Stimulated activated naive CD8-positive, alpha-beta T cell treated with anti-CD3 and anti-CD28 coated beads, Interleukin-15, Interleukin-2, amounts not matched to agents 100 U/mL and 50 U/mL, for 24 hours (primary cell): ENCODE results near the gene PALD1.
A peak's percentile ranks its signal among the peaks of the same experiment; 100 is the strongest.
"Not testable (repeated sequence)": the region's sequence is repeated elsewhere in the genome, so short reads cannot be mapped to it uniquely, and the experiment has no call there.

ENCODE experiments used
- ATAC-seq: fragments of 150-1000 bp; cut with Tn5 transposase; one replicate; pipeline ENCODE4 v1.10.0; 2021
- DNase-seq: peaks from one replicate; pipeline ENCODE4 v3.0.0; 2021

PALD1 gene

DNA sequence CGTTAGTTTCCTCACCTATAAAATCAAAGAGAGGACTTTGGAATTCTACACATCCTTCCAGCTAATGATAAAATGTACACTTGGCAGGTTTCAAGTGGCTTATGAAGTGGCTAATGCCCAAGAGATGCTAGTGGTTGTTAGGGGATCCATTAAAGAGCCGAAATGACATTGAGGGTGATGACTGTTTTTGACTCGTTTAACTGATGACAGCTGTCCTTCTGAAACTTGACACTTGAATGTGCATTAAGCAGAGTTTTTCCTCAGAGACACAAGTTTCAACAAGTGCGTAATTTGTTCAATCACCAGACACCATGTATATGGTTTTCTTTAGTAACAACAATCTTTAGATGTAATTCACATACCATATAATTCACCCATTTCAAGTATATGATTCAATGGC is 125.5 kb downstream of the PALD1 start:
- DNase-seq (no peak), ATAC-seq (no peak)

DNA sequence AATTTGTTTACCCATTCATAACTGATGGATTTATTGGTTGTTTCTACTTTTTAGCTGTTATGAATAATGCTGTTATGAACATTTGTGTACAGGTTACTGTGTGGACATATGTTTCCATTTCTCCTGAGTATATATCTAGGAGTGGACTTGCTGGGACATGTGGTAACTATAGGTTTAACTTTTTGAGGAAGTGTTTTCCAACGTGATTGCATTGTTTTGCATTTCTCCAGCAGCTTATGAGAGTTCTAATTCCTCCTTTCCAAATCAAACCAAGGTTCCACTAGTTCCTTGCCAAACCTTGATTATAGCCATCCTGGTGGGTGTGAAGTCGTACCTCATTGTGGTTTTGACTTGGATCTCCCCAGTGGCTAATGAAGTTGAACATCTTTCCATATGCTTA is 126.6 kb downstream of the PALD1 start:
- ATAC-seq, result no peak
- no peak for DNase-seq

DNA sequence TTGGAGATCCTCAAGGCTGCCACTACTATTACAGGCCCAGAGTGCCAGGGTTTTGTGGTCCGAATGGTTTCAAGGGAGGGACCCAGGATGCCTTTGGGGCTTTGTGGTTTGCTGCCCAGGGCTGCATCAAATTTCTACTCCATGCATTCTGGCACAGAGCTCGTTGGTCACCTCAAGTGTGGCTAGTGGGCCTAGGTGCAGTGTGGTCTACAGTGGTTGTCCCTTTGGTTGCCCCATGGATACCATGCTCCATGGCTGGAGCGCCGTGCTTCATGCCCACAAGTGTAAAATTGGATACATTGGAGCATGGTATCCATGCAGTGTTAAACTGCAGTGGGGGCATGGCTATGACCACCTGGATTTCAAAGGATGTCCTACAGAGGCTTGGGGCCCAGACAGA is 129.4 kb downstream of the PALD1 start:
- ATAC-seq, result no peak
- DNase-seq, result no peak

DNA sequence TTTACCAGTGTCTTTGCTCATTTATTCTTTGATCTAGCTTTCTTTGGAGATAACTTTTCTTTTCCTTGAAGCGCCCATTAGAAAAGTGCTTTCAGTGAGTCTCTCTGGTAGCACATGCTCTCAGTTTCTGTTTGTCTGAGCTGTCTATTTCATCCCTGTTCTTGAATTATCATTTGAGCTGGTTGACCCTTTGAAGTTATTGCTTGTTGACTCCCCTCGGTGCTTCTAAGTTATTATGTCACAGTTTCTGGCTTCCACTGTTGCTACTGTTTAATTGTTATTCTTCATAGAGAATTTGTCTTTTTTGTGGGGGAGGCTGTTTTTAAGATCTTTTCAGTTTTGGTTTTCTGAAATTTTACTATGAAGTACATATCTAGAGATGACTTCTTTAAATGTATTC is 135.4 kb downstream of the PALD1 start:
- ATAC-seq (no peak), DNase-seq (no peak)

DNA sequence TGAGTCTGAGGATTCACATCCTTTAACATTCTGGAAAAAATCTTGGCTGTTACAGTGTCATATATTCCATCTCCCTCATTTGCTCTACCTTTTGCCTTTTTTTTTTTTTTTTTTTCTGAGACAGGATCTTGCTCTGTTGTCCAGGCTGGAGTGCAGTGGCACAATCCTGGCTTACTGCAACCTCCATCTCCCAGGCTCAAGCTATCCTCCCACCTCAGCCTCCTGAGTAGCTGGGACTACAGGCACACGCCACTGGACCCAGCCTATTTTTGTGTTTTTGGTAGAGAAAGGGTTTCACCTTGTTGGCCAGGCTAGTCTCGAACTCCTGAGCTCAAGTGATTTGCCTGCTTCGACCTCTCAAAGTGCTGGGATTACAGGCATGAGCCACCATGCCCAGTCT is 135.8 kb downstream of the PALD1 start:
- not testable (repeated sequence) for ATAC-seq, DNase-seq

DNA sequence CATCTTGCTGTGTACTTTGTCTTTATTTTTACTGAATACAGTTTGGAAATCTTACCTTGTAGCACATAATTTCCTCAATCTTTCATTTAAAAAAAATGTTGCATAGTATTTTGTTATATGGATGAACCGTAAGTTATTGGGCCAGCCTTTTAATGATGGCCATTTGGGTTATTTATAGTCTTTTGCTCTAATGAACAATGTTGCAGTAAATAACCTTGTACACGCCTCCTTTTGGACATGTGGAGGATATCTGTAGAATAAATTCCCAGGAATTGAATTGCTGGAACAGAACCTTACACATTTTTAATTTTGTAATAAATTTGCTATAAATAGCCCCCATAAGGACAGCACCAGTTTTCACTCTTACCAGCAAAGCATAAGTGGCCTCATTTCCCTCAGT is 136.6 kb downstream of the PALD1 start:
- ATAC-seq (no peak), DNase-seq (no peak)

DNA sequence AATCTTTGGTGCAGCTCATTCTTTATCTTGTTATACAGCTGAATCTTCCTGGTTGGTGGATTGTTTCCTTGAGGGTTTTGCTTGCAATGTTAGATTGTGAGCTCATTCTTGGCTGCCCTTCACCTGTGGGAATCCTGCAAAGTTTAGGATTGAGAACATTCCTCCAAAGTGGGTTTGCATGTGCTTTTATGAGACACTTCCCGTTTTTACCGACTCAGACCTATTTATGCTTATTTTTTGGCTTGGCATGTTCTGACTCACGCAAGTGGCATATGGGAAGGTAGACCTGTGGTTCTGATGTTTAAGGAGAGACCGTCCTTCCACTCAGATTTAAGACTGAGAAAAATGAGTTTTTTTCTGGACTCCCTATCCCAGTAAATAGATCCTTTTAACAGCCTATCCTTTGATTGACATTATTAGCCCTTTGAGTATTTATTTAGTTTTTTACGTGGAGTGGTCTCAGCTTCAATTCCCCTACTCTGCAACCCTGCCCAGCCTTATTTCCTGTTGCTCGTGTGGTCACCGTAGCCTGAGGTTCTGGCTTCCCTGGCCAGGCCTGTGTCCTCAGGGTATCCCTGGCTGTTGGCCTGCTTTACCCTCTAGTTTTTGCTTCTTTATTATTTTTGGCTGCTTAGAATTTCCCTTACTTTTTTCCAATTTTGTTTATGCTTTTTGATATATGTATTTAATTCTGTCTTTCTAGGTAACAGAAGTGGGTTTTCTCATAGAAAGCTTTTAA is 137.4 kb downstream of the PALD1 start:
- ATAC-seq, result no peak
- DNase-seq, result no peak

DNA sequence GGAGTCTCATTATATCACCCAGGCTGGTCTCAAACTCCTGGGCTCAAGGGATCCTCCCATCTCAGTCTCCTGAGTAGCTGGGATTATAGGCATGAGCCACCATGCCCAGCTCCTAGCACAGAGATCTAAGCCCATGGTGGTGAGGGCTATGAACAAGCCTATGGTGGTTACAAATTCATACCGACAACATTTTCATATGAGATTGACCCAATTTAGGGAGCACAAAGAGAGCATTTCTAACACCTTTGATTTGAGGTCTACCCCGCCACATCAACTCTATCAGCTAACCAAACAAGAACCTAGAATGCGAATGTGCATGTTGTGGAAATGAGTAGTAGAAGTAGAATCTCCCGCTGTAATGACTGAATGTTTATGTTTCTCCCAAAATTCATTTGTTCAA is 138.2 kb downstream of the PALD1 start:
- ATAC-seq (peak; percentile 50), DNase-seq (no peak)
